Neural crest cell (in vitro differentiated cells): ENCODE data around the gene OR6N1. TPM values are rescaled to one million over a fixed set of nuclear protein-coding genes. Genes with fewer than 3 reads are reported as not detected.

Source experiments
- DNase-seq: peaks from one replicate; pipeline ENCODE4 v3.0.0; 2021; ENCODE audit warnings: low read depth, mixed read lengths, low spot score
- H3K27ac Mint-ChIP-seq: one replicate; pipeline ENCODE4 v1.8.0; 2021; ENCODE audit warnings: mild to moderate bottlenecking, mixed read lengths; ENCODE audit not compliant: unreplicated experiment
- H3K27me3 Mint-ChIP-seq: 2 replicates; pipeline ENCODE4 v1.8.0; 2021; ENCODE audit warnings: low read depth, mild to moderate bottlenecking, mixed read lengths
- H3K36me3 Mint-ChIP-seq: 2 replicates; pipeline ENCODE4 v1.8.0; 2021; ENCODE audit warnings: low read depth, mild to moderate bottlenecking, mixed read lengths
- H3K4me1 Mint-ChIP-seq: 2 replicates; pipeline ENCODE4 v1.8.0; 2021; ENCODE audit warnings: mixed read lengths
- H3K4me3 Mint-ChIP-seq: one replicate; pipeline ENCODE4 v1.8.0; 2021; ENCODE audit warnings: mild to moderate bottlenecking, mixed read lengths
- H3K9me3 Mint-ChIP-seq: 2 replicates; pipeline ENCODE4 v1.8.0; 2021; ENCODE audit warnings: mixed read lengths
- CTCF ChIP-seq: fragments of 200-600 bp; sonication (generic); conservative IDR thresholded peaks from 2 replicates; pipeline ENCODE4 v1.5.0; 2021; ENCODE audit warnings: antibody characterized with exemption, mild to moderate bottlenecking
- total RNA-seq: library from RNA; stranded (reverse); gene quantifications from 2 replicates; pipeline ENCODE4 v1.2.1, GENCODE V29; 2021

OR6N1 gene
- total RNA-seq, 1 donor from 2014 or later = not detected

DNA sequence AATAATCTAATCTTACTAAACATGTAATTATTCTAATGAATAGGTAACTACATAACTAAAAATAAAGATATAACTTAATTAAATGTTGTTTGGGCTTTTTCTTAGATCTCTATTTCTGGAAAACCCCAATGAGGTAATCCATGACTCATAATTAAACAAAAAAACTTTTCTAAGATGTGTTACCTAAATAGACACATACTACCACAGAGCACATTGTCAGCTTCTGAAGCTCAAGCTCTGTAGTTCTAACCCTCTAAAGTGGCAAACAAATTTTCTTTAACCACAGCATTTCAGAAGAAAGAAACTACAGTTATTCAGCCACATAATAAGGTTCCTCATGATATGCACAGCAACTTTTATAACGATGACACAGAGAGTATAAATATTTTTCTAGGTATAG lies 55.7 kb downstream of the OR6N1 start:
- Mint-ChIP-seq H3K4me1 (no peaks in the 10 kb centered on the region), H3K36me3 (no peaks in the 10 kb centered on the region), H3K9me3 (peaks cover 2% of the 10 kb centered on the region), H3K4me3 (no peak overlapping the region), H3K27me3 (peaks cover 73% of the 10 kb centered on the region), H3K27ac (no peak overlapping the region)
- DNase-seq = no peak
- TF ChIP-seq CTCF = no peak

GRCh38 chr1:158714754-158715153 lies 57.2 kb downstream of the OR6N1 start:
- no peak overlapping the region for H3K27ac Mint-ChIP-seq
- TF ChIP-seq CTCF = no peak
- H3K4me1 Mint-ChIP-seq = no peaks in the 10 kb centered on the region
- H3K9me3 Mint-ChIP-seq = peaks cover 2% of the 10 kb centered on the region
- no peak overlapping the region for H3K4me3 Mint-ChIP-seq
- DNase-seq = no peak
- H3K27me3 Mint-ChIP-seq = peaks cover 66% of the 10 kb centered on the region
- no peaks in the 10 kb centered on the region for H3K36me3 Mint-ChIP-seq

Other genes starting within 250 kb of the OR6N1 start
- gene OR6Y1, start 217.8 kb downstream of the OR6N1 start, total RNA-seq = not detected in 2 replicates
- not detected in 2 replicates for gene OR6P1, start 201.6 kb downstream of the OR6N1 start, total RNA-seq
- not detected in 2 replicates for gene OR10X1, start 192.3 kb downstream of the OR6N1 start, total RNA-seq
- not detected in 2 replicates for gene OR10Z1, start 166.9 kb downstream of the OR6N1 start, total RNA-seq
- not detected in 2 replicates for gene SPTA1, start 85.5 kb downstream of the OR6N1 start, total RNA-seq
- not detected in 2 replicates for gene OR6K2, start 71.5 kb downstream of the OR6N1 start, total RNA-seq
- gene OR6K3, start 51.5 kb downstream of the OR6N1 start, total RNA-seq = not detected in 2 replicates
- not detected in 2 replicates for gene OR6K6, start 17.5 kb downstream of the OR6N1 start, total RNA-seq
- gene OR6N2, start 9.0 kb upstream of the OR6N1 start, total RNA-seq = not detected in 2 replicates
- not detected in 2 replicates for gene MNDA, start 59.2 kb upstream of the OR6N1 start, total RNA-seq
- not detected in 2 replicates for gene PYHIN1, start 159.4 kb upstream of the OR6N1 start, total RNA-seq
- 4.9 and 6.3 TPM in 2 replicates for gene IFI16, start 237.7 kb upstream of the OR6N1 start, total RNA-seq